HG03457 (cell line): Measurements from ENCODE around the gene VWC2.
"Not testable (repeated sequence)": the region's sequence is repeated elsewhere in the genome, so short reads cannot be mapped to it uniquely, and the experiment has no call there.

Source experiments
- ATAC-seq: cut with Tn5 transposase; IDR thresholded peaks from one replicate; pipeline ENCODE4 v1.9.1; 2021; ENCODE audit warnings: moderate number of reproducible peaks; ENCODE audit not compliant: unreplicated experiment

The VWC2 gene

GRCh38 chr7:49848211-49848841, 74.9 kb downstream of the VWC2 start:
- ATAC-seq = no peak

DNA sequence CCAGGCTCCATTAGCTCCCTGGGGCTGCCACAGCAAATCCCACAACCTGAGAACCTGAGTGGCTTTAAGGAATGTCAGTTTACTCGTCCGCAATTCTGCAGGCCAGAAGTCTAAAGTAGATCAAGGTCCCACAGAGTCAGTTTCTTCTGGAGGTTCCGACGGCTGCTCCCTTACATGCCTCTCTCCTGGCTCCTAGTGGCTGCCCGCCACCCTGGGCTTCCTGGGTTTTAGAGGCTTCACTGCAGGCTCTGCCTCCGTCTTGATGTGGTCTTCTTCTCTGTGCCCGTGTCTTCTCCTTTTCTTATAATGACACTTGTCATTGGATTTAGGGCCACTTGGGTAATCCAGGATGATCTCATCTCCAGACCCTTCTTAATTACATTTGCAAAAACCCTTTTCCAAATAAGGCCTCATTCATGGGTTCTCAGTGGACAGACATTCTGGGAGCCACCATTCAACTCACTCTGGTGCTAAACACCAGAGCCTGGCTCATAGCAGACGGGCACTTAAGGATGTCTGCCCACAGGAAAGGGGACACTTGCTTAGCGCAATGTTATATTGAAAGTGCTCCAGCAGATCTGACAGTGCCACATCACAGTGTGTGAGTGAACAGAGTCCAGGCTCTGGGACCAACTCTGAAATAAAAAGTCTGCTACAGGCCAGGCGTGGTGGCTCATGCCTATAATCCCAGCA, 77.6 kb downstream of the VWC2 start:
- no peak for ATAC-seq

DNA sequence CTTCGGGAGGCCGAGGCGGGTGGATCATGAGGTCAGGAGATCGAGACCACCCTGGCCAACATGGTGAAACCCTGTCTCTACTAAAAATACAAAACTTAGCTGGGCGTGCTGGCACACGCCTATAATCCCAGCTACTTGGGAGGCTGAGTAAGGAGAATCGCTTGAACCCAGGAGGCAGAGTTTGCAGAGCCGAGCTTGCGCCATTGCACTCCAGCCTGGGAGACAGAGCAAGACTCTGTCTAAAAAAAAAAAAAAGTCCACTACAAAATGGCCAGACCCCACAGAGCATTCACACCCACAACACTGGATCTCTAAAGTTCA, 78.1 kb downstream of the VWC2 start:
- not testable (repeated sequence) for ATAC-seq

- ATAC-seq = peak; percentile 78
Observed at GRCh38 chr7:49852619-49853462, 79.4 kb downstream of the VWC2 start.

GRCh38 chr7:49855281-49855980, 82.0 kb downstream of the VWC2 start:
- ATAC-seq = no peak

DNA sequence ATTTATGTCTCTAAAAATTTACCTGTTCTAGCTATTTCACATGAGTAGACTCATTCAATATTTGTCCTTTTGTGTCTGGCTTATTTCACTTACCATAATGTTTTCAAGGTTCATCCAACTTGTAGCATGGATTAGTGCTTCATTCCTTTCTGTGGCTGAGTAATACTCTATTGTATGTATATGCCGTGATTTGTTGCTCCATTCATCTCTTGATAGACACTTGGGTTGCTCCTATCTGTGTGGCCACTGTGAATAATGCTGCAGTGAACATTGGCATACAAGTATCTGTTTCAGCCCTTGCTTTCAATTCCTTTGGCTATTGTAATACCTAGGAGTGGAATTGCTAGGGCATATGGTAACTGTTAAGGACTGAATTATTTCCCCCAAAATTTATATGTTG, 86.9 kb downstream of the VWC2 start:
- no peak for ATAC-seq

- no peak for ATAC-seq
Observed at GRCh38 chr7:49866076-49866735, 92.8 kb downstream of the VWC2 start.

GRCh38 chr7:49866910-49867309, 93.5 kb downstream of the VWC2 start:
- no peak for ATAC-seq

DNA sequence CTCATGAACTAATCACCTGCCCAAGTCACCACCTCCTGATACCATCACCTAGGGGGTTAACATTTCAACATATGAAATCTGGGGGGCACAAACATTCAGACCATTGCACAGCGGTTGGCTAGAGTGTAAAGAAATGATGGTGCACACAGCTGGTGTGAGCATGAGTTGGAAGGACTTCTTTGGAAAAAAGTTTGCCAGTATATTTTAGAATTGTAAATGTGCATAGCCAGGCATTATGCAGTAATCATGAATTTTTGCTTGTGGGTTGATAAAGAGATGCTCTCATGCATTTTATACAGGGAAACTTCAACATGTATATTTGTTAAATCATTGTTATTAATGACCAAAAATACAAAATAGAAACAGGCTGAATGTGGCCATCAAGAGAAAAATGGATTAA, 100.0 kb downstream of the VWC2 start:
- no peak for ATAC-seq

- ATAC-seq = no peak
Observed at GRCh38 chr7:49875336-49875735, 101.9 kb downstream of the VWC2 start.

- ATAC-seq = no peak
Observed at GRCh38 chr7:49876202-49876601, 102.8 kb downstream of the VWC2 start.

- ATAC-seq = no peak
Observed at GRCh38 chr7:49878089-49878488, 104.7 kb downstream of the VWC2 start.

DNA sequence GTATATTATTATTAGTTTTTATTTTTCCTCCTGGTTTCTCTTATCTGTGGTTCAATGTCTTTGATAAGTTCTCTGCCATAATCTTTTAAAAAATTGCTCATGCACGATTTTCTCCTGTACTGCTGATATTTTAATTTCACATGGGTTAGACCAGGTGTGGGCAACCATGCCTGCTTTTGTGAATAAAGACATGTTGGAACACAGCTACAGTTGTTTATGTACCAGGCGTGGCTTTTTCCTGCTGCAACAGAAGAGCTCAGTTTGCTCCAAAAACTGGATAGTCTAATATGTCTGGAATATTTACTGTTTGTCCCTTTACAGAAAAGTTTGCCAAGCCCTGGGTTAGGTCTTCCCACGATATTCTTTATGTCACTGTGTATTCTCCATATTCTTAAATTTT, 105.2 kb downstream of the VWC2 start:
- no peak for ATAC-seq

DNA sequence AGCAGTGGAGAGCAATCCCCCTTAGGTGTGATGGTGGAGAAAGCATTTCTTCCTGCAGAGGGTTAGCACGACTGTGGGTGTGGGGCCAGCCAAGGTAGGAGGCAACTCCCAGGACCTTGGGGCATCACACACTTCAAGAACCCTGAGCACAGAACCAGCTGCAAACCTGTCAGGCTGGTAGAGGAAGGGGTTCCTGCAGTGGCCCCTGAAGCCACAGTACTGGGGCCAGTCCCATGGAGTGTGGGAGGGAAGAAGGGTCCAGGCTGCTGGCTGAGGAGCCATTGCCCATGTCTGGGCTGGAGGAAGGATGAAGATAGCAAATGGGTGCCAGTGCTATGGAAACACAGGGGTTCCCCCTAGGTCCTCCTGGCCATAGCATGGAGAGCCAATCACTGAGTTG, 110.5 kb downstream of the VWC2 start:
- ATAC-seq = no peak

GRCh38 chr7:49885593-49886285, 112.3 kb downstream of the VWC2 start:
- ATAC-seq = no peak

GRCh38 chr7:49892481-49892880, 119.0 kb downstream of the VWC2 start:
- no peak for ATAC-seq

- ATAC-seq = no peak
Observed at GRCh38 chr7:49893131-49893530, 119.7 kb downstream of the VWC2 start.

GRCh38 chr7:49894543-49894942, 121.1 kb downstream of the VWC2 start:
- ATAC-seq = no peak

DNA sequence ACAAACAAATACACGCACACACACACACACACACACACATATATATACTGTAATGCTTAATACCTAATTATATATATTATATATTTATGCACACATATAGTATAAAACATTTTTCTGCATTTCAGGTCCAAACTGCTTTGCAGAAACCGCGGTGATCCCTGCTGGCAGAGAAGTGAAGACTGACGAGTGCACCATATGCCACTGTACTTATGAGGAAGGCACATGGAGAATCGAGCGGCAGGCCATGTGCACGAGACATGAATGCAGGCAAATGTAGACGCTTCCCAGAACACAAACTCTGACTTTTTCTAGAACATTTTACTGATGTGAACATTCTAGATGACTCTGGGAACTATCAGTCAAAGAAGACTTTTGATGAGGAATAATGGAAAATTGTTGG, 138.5 kb downstream of the VWC2 start:
- ATAC-seq = no peak

- ATAC-seq = no peak
Observed at GRCh38 chr7:49926720-49927119, 153.3 kb downstream of the VWC2 start.
